GM12878 (cell line): ENCODE measurements around the gene MUC12. TPM values are rescaled to one million over a fixed set of nuclear protein-coding genes. Genes with fewer than 3 reads are reported as not detected.

Experiments used
- ATAC-seq: fragments of 200-7000 bp; cut with Tn5 transposase; 3 replicates; pipeline ENCODE4 v1.9.1; 2020; ENCODE audit warnings: mild to moderate bottlenecking, moderate library complexity
- BruUV-seq: library from RNA; stranded (reverse); fragments of 400-500 nt; replicated peaks from 2 replicates; lab custom pipeline; 2021; lab: Mats Ljungman, UMichigan
- CTCF ChIA-PET: fragments of 300-600 bp; sonication (Branson Sonifier 250); formaldehyde crosslinking; extraction: SDS; loops from one replicate; lab custom pipeline; 2021; ENCODE audit warnings: inconsistent platforms; lab: Yijun Ruan, JAX
- POLR2A ChIA-PET: fragments of 350-600 bp; formaldehyde crosslinking; extraction: SDS; loops from one replicate; lab custom pipeline; 2021; ENCODE audit warnings: inconsistent platforms; lab: Charles Lee
- RAD21 ChIA-PET: fragments of 300-600 bp; sonication (Branson Sonifier 250); formaldehyde crosslinking; loops from one replicate; lab custom pipeline; 2023; ENCODE audit warnings: antibody characterized with exemption; ENCODE audit not compliant: unreplicated experiment; lab: Charles Lee
- SMC1A ChIA-PET: fragments of 300-600 bp; sonication (Branson Sonifier 250); formaldehyde crosslinking; loops from one replicate; lab custom pipeline; 2023; ENCODE audit not compliant: unreplicated experiment, uncharacterized antibody; lab: Charles Lee
- DNase-seq: peaks from one replicate; pipeline ENCODE4 v3.0.0-alpha.2; 2011; ENCODE audit warnings: low read depth, low spot score
- FAIRE-seq: peaks from 3 replicates; lab custom pipeline; 2011; peaks lifted over from hg19 to GRCh38; lab: Jason Lieb, UNC
- H2AFZ ChIP-seq: 2 replicates; pipeline ENCODE4 v1.6.0; 2011; ENCODE audit warnings: low read depth, low read length, control low read depth; ENCODE audit not compliant: control insufficient read depth
- H3K27ac ChIP-seq: 2 replicates; pipeline ENCODE4 v1.5.1; 2011; ENCODE audit warnings: control low read depth; ENCODE audit not compliant: control insufficient read depth, insufficient read depth
- H3K27me3 ChIP-seq, 2 experiments: replicated peaks in 1 of 2; 2 replicates each; pipeline versions ENCODE4 v1.6.0 to v1.6.1; 2011; ENCODE audit warnings: low read length in 1 of 2; ENCODE audit not compliant: control insufficient read depth in 2 of 2, insufficient read depth in 2 of 2
- H3K36me3 ChIP-seq, 2 experiments: 2 replicates each; pipeline ENCODE4 v1.5.1; 2011; ENCODE audit warnings: low read length in 1 of 2; ENCODE audit not compliant: control insufficient read depth in 2 of 2, insufficient read depth in 2 of 2
- H3K4me1 ChIP-seq: 2 replicates; pipeline ENCODE4 v1.6.1; 2011; ENCODE audit warnings: mild to moderate bottlenecking, low read length, moderate library complexity, mixed read lengths; ENCODE audit not compliant: control insufficient read depth, insufficient read depth
- H3K4me2 ChIP-seq: 2 replicates; pipeline ENCODE4 v1.6.0; 2011; ENCODE audit warnings: control low read depth; ENCODE audit not compliant: control insufficient read depth, insufficient read depth
- H3K4me3 ChIP-seq: fragments of 200-600 bp; sonication (generic); 2 replicates; pipeline ENCODE4 v1.5.1; 2016
- H3K79me2 ChIP-seq: 2 replicates; pipeline ENCODE4 v1.6.0; 2011; ENCODE audit warnings: low read length; ENCODE audit not compliant: control insufficient read depth, insufficient read depth
- H3K9ac ChIP-seq: 2 replicates; pipeline ENCODE4 v1.8.0; 2011; ENCODE audit warnings: low read length, control low read depth, mixed read lengths; ENCODE audit not compliant: control insufficient read depth, insufficient read depth
- H3K9me3 ChIP-seq: replicated peaks from 3 replicates; pipeline ENCODE4 v1.5.1; 2011; ENCODE audit warnings: mild to moderate bottlenecking, low read length; ENCODE audit not compliant: control insufficient read depth, insufficient read depth
- H4K20me1 ChIP-seq: 2 replicates; pipeline ENCODE4 v1.6.0; 2011; ENCODE audit not compliant: control insufficient read depth, insufficient read depth
- CREM ChIP-seq: IDR thresholded peaks from 2 replicates; pipeline ENCODE4 v1.6.1; 2014; ENCODE audit warnings: antibody characterized with exemption, low read depth
- NR2C1 ChIP-seq: fragments of 450-650 bp; IDR thresholded peaks from 2 replicates; pipeline ENCODE4 v1.6.1; 2017; ENCODE audit warnings: antibody characterized with exemption, mild to moderate bottlenecking, moderate library complexity
- RCOR1 ChIP-seq: conservative IDR thresholded peaks from 2 replicates; pipeline ENCODE4 v1.6.1; 2012; ENCODE audit warnings: low read depth, low read length, improper control_type of control experiment
- SMAD1 ChIP-seq: fragments of 450-650 bp; IDR thresholded peaks from 2 replicates; pipeline ENCODE4 v1.6.1; 2018; ENCODE audit warnings: mild to moderate bottlenecking, low read depth; ENCODE audit not compliant: partially characterized antibody
- SUPT20H ChIP-seq: IDR thresholded peaks from 2 replicates; pipeline ENCODE4 v1.6.1; 2011; ENCODE audit warnings: low read depth, mild to moderate bottlenecking, low read length, moderate library complexity, borderline replicate concordance; ENCODE audit not compliant: control insufficient read depth
- ZNF384 ChIP-seq: IDR thresholded peaks from 2 replicates; pipeline ENCODE4 v1.6.1; 2012; ENCODE audit warnings: low read depth, mild to moderate bottlenecking, low read length, improper control_type of control experiment, borderline replicate concordance
- WGBS: methylation state at CpG from one replicate; pipeline ENCODE4 v1.1.6; 2016; ENCODE audit warnings: low lambda C conversion rate; ENCODE audit not compliant: insufficient replicate concordance, insufficient coverage; ENCODE audit errors: missing lambda C conversion rate; 5-methylcytosine and 5-hydroxymethylcytosine counted together
- in situ Hi-C: fragments of 300-500 bp; cut with MboI; formaldehyde crosslinking; loops from 9 replicates; pipeline ENCODE4 v1.14.3; 2018; ENCODE audit warnings: mixed read lengths
- intact Hi-C: fragments of 100-400 bp; cut with micrococcal nuclease; formaldehyde crosslinking; loops from one replicate; pipeline ENCODE4 v1.14.2; 2022; ENCODE audit not compliant: unreplicated experiment
- polyA plus RNA-seq, 11 experiments: library from polyadenylated mRNA; depleted of rRNA in 4 of 11; unstranded in 6 of 11; stranded (reverse) in 5 of 11; fragments of >200 nt; fragmentation: Nextera tagmentation in 4 of 11; fragmentation: Illumina TruSeq in 1 of 11; extraction: Ambion mirVana in 4 of 11; extraction: Trizol in 1 of 11; gene quantifications; 1 replicate in 1 of 11; 2 replicates in 10 of 11; pipeline versions ENCODE4 v1.2.1 to v1.2.3, GENCODE V29; 2011 to 2016; ENCODE audit warnings: inconsistent platforms in 2 of 11, missing spikeins in 2 of 11, low read depth in 1 of 11
- total RNA-seq, 4 experiments: library from RNA; depleted of rRNA in 3 of 4; stranded (reverse); fragments of >200 nt in 3 of 4; fragmentation: Illumina TruSeq in 1 of 4; extraction: Trizol in 1 of 4; gene quantifications; 2 replicates each; pipeline versions ENCODE4 v1.2.1 to v1.2.3, GENCODE V29; 2013 to 2021
- TF ChIP-seq, protein P1 (sequence below): fragments of 150-350 bp; IDR thresholded peaks from 2 replicates; pipeline ENCODE4 v1.6.1; 2014; ENCODE audit warnings: mild to moderate bottlenecking, low read depth, low read length
- TF ChIP-seq, protein P2 (sequence below): IDR thresholded peaks from 2 replicates; pipeline ENCODE4 v1.6.1; 2011; ENCODE audit warnings: mild to moderate bottlenecking, low read depth, low read length, moderate library complexity; ENCODE audit not compliant: insufficient replicate concordance
- TF ChIP-seq, protein P3 (sequence below): fragments of 450-650 bp; conservative IDR thresholded peaks from 2 replicates; pipeline ENCODE4 v1.6.1; 2017; ENCODE audit warnings: mild to moderate bottlenecking, moderate library complexity

MUC12 gene
- total and polyA plus RNA-seq, 10 of the 15 experiments (the other 5 are each of a cell fraction or from before 2014, with no cell fraction given): 1.7 to 4.5 (median 2.6) TPM

DNA sequence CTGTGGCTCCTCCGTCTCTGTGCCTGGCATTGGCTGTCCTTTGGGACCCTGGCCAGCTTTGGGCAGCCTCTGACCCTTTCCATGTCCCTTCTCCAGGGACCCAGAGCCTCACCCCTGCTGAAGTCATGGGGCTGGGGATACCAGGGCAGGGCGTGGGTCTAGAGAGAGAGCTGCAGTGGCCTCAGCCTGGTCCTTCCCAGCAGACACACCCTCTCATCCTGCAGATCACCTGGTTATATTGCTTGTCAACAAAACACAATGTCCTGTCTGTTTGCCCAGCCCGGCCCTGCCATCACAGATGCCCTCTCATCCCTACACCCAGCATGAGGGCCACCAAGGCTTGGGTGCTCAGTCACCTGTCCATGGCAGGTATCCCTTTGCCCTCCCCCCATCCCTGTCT is 52.3 kb downstream of the MUC12 start:
- POLR2A ChIA-PET: no interaction called here

More for the DNA sequence above, 52.3 kb downstream of the MUC12 start:
- FAIRE-seq (no peak), DNase-seq (no peak), ATAC-seq (no peak)
- no peaks in the 10 kb centered on the region for H3K36me3 ChIP-seq
- in situ Hi-C loops: no loop called here
- no peaks in the 10 kb centered on the region for H3K27me3 ChIP-seq
- H3K9ac ChIP-seq: no peak overlapping the region
- WGBS: 21% methylated on average over 3 of the region's 3 CpGs
- no peaks in the 10 kb centered on the region for H4K20me1 ChIP-seq
- H3K4me2 ChIP-seq: no peak overlapping the region
- no TSS peak for BruUV-seq
- ChIA-PET CTCF (no interaction called here), SMC1A (no interaction called here), RAD21 (no interaction called here)
- H3K79me2 ChIP-seq: no peaks in the 10 kb centered on the region; the same call in none of the 2 replicates
- H3K4me1 ChIP-seq: peaks cover 13% of the 10 kb centered on the region
- H3K27ac ChIP-seq: no peak overlapping the region
- intact Hi-C loops: no loop called here
- H2AFZ ChIP-seq: no peak overlapping the region
- no peak for TF ChIP-seq SUPT20H
- TF ChIP-seq, protein P1, sequence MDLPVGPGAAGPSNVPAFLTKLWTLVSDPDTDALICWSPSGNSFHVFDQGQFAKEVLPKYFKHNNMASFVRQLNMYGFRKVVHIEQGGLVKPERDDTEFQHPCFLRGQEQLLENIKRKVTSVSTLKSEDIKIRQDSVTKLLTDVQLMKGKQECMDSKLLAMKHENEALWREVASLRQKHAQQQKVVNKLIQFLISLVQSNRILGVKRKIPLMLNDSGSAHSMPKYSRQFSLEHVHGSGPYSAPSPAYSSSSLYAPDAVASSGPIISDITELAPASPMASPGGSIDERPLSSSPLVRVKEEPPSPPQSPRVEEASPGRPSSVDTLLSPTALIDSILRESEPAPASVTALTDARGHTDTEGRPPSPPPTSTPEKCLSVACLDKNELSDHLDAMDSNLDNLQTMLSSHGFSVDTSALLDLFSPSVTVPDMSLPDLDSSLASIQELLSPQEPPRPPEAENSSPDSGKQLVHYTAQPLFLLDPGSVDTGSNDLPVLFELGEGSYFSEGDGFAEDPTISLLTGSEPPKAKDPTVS: no peak
- no peak for TF ChIP-seq NR2C1
- TF ChIP-seq, protein P2, sequence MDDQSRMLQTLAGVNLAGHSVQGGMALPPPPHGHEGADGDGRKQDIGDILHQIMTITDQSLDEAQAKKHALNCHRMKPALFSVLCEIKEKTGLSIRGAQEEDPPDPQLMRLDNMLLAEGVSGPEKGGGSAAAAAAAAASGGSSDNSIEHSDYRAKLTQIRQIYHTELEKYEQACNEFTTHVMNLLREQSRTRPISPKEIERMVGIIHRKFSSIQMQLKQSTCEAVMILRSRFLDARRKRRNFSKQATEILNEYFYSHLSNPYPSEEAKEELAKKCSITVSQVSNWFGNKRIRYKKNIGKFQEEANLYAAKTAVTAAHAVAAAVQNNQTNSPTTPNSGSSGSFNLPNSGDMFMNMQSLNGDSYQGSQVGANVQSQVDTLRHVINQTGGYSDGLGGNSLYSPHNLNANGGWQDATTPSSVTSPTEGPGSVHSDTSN: no peak
- TF ChIP-seq, protein P3, sequence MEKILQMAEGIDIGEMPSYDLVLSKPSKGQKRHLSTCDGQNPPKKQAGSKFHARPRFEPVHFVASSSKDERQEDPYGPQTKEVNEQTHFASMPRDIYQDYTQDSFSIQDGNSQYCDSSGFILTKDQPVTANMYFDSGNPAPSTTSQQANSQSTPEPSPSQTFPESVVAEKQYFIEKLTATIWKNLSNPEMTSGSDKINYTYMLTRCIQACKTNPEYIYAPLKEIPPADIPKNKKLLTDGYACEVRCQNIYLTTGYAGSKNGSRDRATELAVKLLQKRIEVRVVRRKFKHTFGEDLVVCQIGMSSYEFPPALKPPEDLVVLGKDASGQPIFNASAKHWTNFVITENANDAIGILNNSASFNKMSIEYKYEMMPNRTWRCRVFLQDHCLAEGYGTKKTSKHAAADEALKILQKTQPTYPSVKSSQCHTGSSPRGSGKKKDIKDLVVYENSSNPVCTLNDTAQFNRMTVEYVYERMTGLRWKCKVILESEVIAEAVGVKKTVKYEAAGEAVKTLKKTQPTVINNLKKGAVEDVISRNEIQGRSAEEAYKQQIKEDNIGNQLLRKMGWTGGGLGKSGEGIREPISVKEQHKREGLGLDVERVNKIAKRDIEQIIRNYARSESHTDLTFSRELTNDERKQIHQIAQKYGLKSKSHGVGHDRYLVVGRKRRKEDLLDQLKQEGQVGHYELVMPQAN: no peak
- TF ChIP-seq SMAD1: no peak
- no peak for TF ChIP-seq ZNF384
- no peak for TF ChIP-seq RCOR1
- TF ChIP-seq CREM: no peak
- no peaks in the 10 kb centered on the region for H3K9me3 ChIP-seq
- H3K4me3 ChIP-seq: no peak overlapping the region
